ENCODE data around the gene ZBTB7A. TPM values are rescaled to one million over a fixed set of nuclear protein-coding genes. Genes with fewer than 3 reads are reported as not detected.

ZBTB7A gene
- total RNA-seq, 1 experiment from 2014 or later: 25.9 TPM

GRCh38 chr19:4059453-4059871, 7.2 kb downstream of the ZBTB7A start:
- H3K4me1 ChIP-seq (ENCODE audit: insufficient read depth, low read length, poor library complexity, severe bottlenecking): peaks cover 7% of the 10 kb centered on the region
- CTCF ChIA-PET: no interaction called here
- BruUV-seq (replicated peaks): no TSS peak

GRCh38 chr19:4058693-4059452, 7.8 kb downstream of the ZBTB7A start:
- TF ChIP-seq EZH2 (IDR thresholded peaks at IDR 0.05; ENCODE audit: borderline replicate concordance, low read depth, low read length, poor library complexity, severe bottlenecking) (no peak), CTCF (conservative IDR thresholded peaks at IDR 0.05; ENCODE audit: low read depth, low read length) (no peak)
- CTCF ChIA-PET: no interaction called here
- Histone ChIP-seq H3K27ac (ENCODE audit: low read depth, low read length, poor library complexity, severe bottlenecking) (peak overlapping the region; percentile 65), H3K27me3 (replicated peaks; ENCODE audit: insufficient read depth, low read depth, low read length, poor library complexity) (no peaks in the 10 kb centered on the region), H3K4me3 (ENCODE audit: low read depth, low read length, poor library complexity, severe bottlenecking) (no peak overlapping the region), H3K4me1 (ENCODE audit: insufficient read depth, low read length, poor library complexity, severe bottlenecking) (peaks cover 7% of the 10 kb centered on the region), H3K36me3 (ENCODE audit: insufficient read depth, low read length, poor library complexity, severe bottlenecking) (peaks cover 12% of the 10 kb centered on the region), H3K9me3 (ENCODE audit: low read depth, low read length, poor library complexity, severe bottlenecking) (no peaks in the 10 kb centered on the region)
- POLR2A ChIA-PET (ENCODE audit: low non-redundant PET): no interaction called here
- DNase-seq (ENCODE audit: low spot score): no peak
- intact Hi-C loops (cut with micrococcal nuclease; ENCODE audit: unreplicated experiment): no loop called here
- no TSS peak for BruUV-seq (replicated peaks)

More at GRCh38 chr19:4059453-4059871, 7.2 kb downstream of the ZBTB7A start:
- intact Hi-C loops (cut with micrococcal nuclease; ENCODE audit: unreplicated experiment): no loop called here
- no peak overlapping the region for H3K4me3 ChIP-seq (ENCODE audit: low read depth, low read length, poor library complexity, severe bottlenecking)
- H3K27me3 ChIP-seq (replicated peaks; ENCODE audit: insufficient read depth, low read depth, low read length, poor library complexity): no peaks in the 10 kb centered on the region
- peak overlapping the region; percentile 65 for H3K27ac ChIP-seq (ENCODE audit: low read depth, low read length, poor library complexity, severe bottlenecking)
- H3K9me3 ChIP-seq (ENCODE audit: low read depth, low read length, poor library complexity, severe bottlenecking): no peaks in the 10 kb centered on the region
- DNase-seq (ENCODE audit: low spot score): no peak
- TF ChIP-seq CTCF (conservative IDR thresholded peaks at IDR 0.05; ENCODE audit: low read depth, low read length): no peak
- no peak for TF ChIP-seq EZH2 (IDR thresholded peaks at IDR 0.05; ENCODE audit: borderline replicate concordance, low read depth, low read length, poor library complexity, severe bottlenecking)
- POLR2A ChIA-PET (ENCODE audit: low non-redundant PET): no interaction called here
- H3K36me3 ChIP-seq (ENCODE audit: insufficient read depth, low read length, poor library complexity, severe bottlenecking): peaks cover 10% of the 10 kb centered on the region

- no peak for TF ChIP-seq EZH2 (IDR thresholded peaks at IDR 0.05; ENCODE audit: borderline replicate concordance, low read depth, low read length, poor library complexity, severe bottlenecking)
- Histone ChIP-seq H3K27ac (ENCODE audit: low read depth, low read length, poor library complexity, severe bottlenecking) (peak overlapping the region; percentile 65), H3K36me3 (ENCODE audit: insufficient read depth, low read length, poor library complexity, severe bottlenecking) (peaks cover 20% of the 10 kb centered on the region), H3K9me3 (ENCODE audit: low read depth, low read length, poor library complexity, severe bottlenecking) (no peaks in the 10 kb centered on the region), H3K27me3 (replicated peaks; ENCODE audit: insufficient read depth, low read depth, low read length, poor library complexity) (no peaks in the 10 kb centered on the region), H3K4me1 (ENCODE audit: insufficient read depth, low read length, poor library complexity, severe bottlenecking) (peaks cover 5% of the 10 kb centered on the region), H3K4me3 (ENCODE audit: low read depth, low read length, poor library complexity, severe bottlenecking) (no peak overlapping the region)
- ChIA-PET POLR2A (ENCODE audit: low non-redundant PET) (no interaction called here), CTCF (no interaction called here)
- no TSS peak for BruUV-seq (replicated peaks)
- DNase-seq (ENCODE audit: low spot score): peak; percentile 44
- intact Hi-C loops (cut with micrococcal nuclease; ENCODE audit: unreplicated experiment): no loop called here
Measured at GRCh38 chr19:4057931-4058692, 8.6 kb downstream of the ZBTB7A start.

Data from A673 (cell line).